Gastroesophageal sphincter (tissue), 3 donors: ENCODE data around the gene FXYD5.

Experiments used
- CTCF ChIP-seq, 4 experiments: fragments of 200-600 bp in 2 of 4; fragments of 450-650 bp in 2 of 4; sonication (generic) in 1 of 4; IDR thresholded peaks; one replicate each; pipeline ENCODE4 v1.5.1; 2017 to 2019; ENCODE audit warnings: antibody characterized with exemption in 4 of 4, mild to moderate bottlenecking in 2 of 4, moderate library complexity in 2 of 4
- EP300 ChIP-seq: sonication (generic); formaldehyde crosslinking; IDR thresholded peaks from one replicate; pipeline ENCODE4 v1.6.1; 2017; ENCODE audit warnings: antibody characterized with exemption, mild to moderate bottlenecking
- POLR2A ChIP-seq, 2 donors: fragments of 450-650 bp; IDR thresholded peaks; one replicate each; pipeline ENCODE4 v1.6.1; 2017; ENCODE audit warnings: antibody characterized with exemption in 2 of 2, mild to moderate bottlenecking in 2 of 2, moderate library complexity in 1 of 2
- POLR2AphosphoS5 ChIP-seq: sonication (generic); formaldehyde crosslinking; IDR thresholded peaks from one replicate; pipeline ENCODE4 v1.6.1; 2017; ENCODE audit warnings: antibody characterized with exemption

DNA sequence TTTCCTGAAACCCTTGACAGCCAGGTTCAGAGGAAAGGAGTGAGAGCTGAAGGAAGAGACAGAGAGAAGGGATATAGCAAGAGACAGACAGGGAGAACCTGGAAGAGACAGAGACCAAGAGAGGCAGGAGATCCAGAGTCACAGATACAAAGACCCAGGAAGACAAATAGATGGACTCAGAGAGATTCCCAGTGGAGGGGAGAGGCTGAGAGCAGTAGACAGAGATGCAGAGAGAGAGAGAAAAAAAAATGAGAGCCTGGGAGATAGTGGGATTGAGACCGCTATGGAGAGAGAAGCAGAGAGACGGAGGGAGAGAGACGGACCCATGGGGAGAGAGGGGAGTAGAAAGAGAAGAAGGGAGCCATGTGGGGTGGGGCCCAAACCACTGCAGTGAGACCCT, 10.7 kb upstream of the FXYD5 start:
- no peak for TF ChIP-seq POLR2A (IDR thresholded peaks at IDR 0.05)
- TF ChIP-seq POLR2AphosphoS5, result no peak
- TF ChIP-seq CTCF (IDR thresholded peaks at IDR 0.05), result no peak
- no peak for TF ChIP-seq EP300
